K562 treated with DMSO at 1 percent for 24 hours (cell line): ENCODE measurements around the gene RBMS1. TPM values are rescaled to one million over a fixed set of nuclear protein-coding genes. Genes with fewer than 3 reads are reported as not detected.

Experiments
- total RNA-seq: library from RNA; unstranded; fragments of 300-600 nt; gene quantifications from 2 replicates; pipeline ENCODE4 v1.2.3, GENCODE V29; 2022; ENCODE audit warnings: low read depth; ENCODE audit not compliant: insufficient read depth

Gene RBMS1, protein sequence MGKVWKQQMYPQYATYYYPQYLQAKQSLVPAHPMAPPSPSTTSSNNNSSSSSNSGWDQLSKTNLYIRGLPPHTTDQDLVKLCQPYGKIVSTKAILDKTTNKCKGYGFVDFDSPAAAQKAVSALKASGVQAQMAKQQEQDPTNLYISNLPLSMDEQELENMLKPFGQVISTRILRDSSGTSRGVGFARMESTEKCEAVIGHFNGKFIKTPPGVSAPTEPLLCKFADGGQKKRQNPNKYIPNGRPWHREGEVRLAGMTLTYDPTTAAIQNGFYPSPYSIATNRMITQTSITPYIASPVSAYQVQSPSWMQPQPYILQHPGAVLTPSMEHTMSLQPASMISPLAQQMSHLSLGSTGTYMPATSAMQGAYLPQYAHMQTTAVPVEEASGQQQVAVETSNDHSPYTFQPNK
- total RNA-seq = 0.06 TPM in 1 of 2 replicates, not detected in the other

GRCh38 chr2:160493227-160494028 lies at the start of gene RBMS1:
Gene RBMS1, minus strand, starts transcription at chr2:160493807. Its CDS starts 444 bp downstream, at chr2:160493363.

